HCT116 (cell line): Measurements from ENCODE around the gene PIN1. TPM values are rescaled to one million over a fixed set of nuclear protein-coding genes. Genes with fewer than 3 reads are reported as not detected.

Source experiments
- ATAC-seq: fragments of 200-7000 bp; cut with Tn5 transposase; 2 replicates; pipeline ENCODE4 v1.9.1; 2020; ENCODE audit warnings: mild to moderate bottlenecking, moderate library complexity
- BruUV-seq: library from RNA; stranded (reverse); fragments of 400-500 nt; replicated peaks from 2 replicates; lab custom pipeline; 2021; lab: Mats Ljungman, UMichigan
- CTCF ChIA-PET: fragments of 300-600 bp; sonication (Branson Sonifier 250); formaldehyde crosslinking; loops from one replicate; lab custom pipeline; 2021; ENCODE audit warnings: antibody characterized with exemption; lab: Charles Lee
- POLR2A ChIA-PET: fragments of 300-600, 350-600 bp; sonication (Branson Sonifier 250); formaldehyde crosslinking; loops from one replicate; lab custom pipeline; 2021; ENCODE audit warnings: antibody characterized with exemption; lab: Charles Lee
- RAD21 ChIA-PET, 2 experiments: fragments of 300-600 bp; sonication (Branson Sonifier 250); formaldehyde crosslinking; loops; one replicate each; lab custom pipeline; 2023; ENCODE audit warnings: low total read pairs in 2 of 2; ENCODE audit not compliant: uncharacterized antibody in 2 of 2, unreplicated experiment in 2 of 2, low non-redundant PET in 1 of 2; lab: Charles Lee
- DNase-seq: peaks from one replicate; pipeline ENCODE4 v3.0.0-alpha.2; 2010; ENCODE audit warnings: low read depth, low spot score
- H2AFZ ChIP-seq: fragments of 200-600 bp; shearing (Covaris generic), sonication (generic); 2 replicates; pipeline ENCODE4 v1.6.1; 2017; ENCODE audit warnings: low read depth, mixed run types, mixed read lengths, antibody characterized with exemption, low read length; ENCODE audit not compliant: poor library complexity, severe bottlenecking
- H3K27ac ChIP-seq: 2 replicates; pipeline ENCODE4 v1.5.1; 2012; ENCODE audit warnings: low read depth, low read length
- H3K27me3 ChIP-seq: fragments of 200-600 bp; sonication (generic); 2 replicates; pipeline ENCODE4 v1.6.1; 2016; ENCODE audit warnings: mixed run types, low read length, mixed read lengths; ENCODE audit not compliant: insufficient read depth
- H3K36me3 ChIP-seq, 2 experiments: fragments of 200-500 bp in 1 of 2; fragments of 200-600 bp in 1 of 2; sonication (Bioruptor generic) in 1 of 2; sonication (generic) in 1 of 2; 2 replicates each; pipeline versions ENCODE4 v1.5.1 to v1.6.1; 2014 to 2016; ENCODE audit warnings: low read length in 2 of 2, inconsistent platforms in 1 of 2, mixed read lengths in 1 of 2, mixed run types in 1 of 2; ENCODE audit not compliant: insufficient read depth in 2 of 2, control insufficient read depth in 1 of 2
- H3K4me1 ChIP-seq, 2 experiments: fragments of 200-600 bp in 1 of 2; sonication (generic) in 1 of 2; 2 replicates each; pipeline versions ENCODE4 v1.5.1 to v1.6.1; 2012 to 2017; ENCODE audit warnings: low read length in 2 of 2, inconsistent platforms in 1 of 2, mild to moderate bottlenecking in 1 of 2, mixed read lengths in 1 of 2, mixed run types in 1 of 2, moderate library complexity in 1 of 2; ENCODE audit not compliant: insufficient read depth in 2 of 2, control insufficient read depth in 1 of 2
- H3K4me2 ChIP-seq: fragments of 200-600 bp; sonication (generic); 2 replicates; pipeline ENCODE4 v1.6.1; 2017; ENCODE audit warnings: mixed run types, low read length, mixed read lengths
- H3K4me3 ChIP-seq, 2 experiments: fragments of 200-600 bp in 1 of 2; sonication (generic) in 1 of 2; replicated peaks in 1 of 2; 2 replicates each; pipeline ENCODE4 v1.5.1; 2011 to 2016; ENCODE audit warnings: low read length in 2 of 2, control low read depth in 1 of 2, low read depth in 1 of 2, mild to moderate bottlenecking in 1 of 2, mixed read lengths in 1 of 2, mixed run types in 1 of 2
- H3K79me2 ChIP-seq: fragments of 200-600 bp; sonication (generic); 2 replicates; pipeline ENCODE4 v1.6.1; 2017; ENCODE audit warnings: mild to moderate bottlenecking, mixed run types, low read length, moderate library complexity, mixed read lengths; ENCODE audit not compliant: insufficient read depth
- H3K9ac ChIP-seq: fragments of 200-600 bp; sonication (generic); 2 replicates; pipeline ENCODE4 v1.6.1; 2016; ENCODE audit warnings: low read length, mixed read lengths
- H3K9me2 ChIP-seq: fragments of 200-600 bp; sonication (generic), shearing (Covaris generic); 2 replicates; pipeline ENCODE4 v1.6.1; 2017; ENCODE audit warnings: mixed run types, mild to moderate bottlenecking, moderate library complexity; ENCODE audit not compliant: insufficient read depth
- H3K9me3 ChIP-seq, 2 experiments: fragments of 200-500 bp in 1 of 2; fragments of 200-600 bp in 1 of 2; sonication (Bioruptor generic) in 1 of 2; sonication (generic) in 1 of 2; 2 replicates each; pipeline ENCODE4 v1.6.1; 2014 to 2017; ENCODE audit warnings: low read length in 2 of 2, mixed read lengths in 2 of 2, inconsistent platforms in 1 of 2, low read depth in 1 of 2, mild to moderate bottlenecking in 1 of 2, mixed run types in 1 of 2, moderate library complexity in 1 of 2; ENCODE audit not compliant: control insufficient read depth in 1 of 2, insufficient read depth in 1 of 2
- H4K20me1 ChIP-seq: fragments of 200-600 bp; sonication (generic), shearing (Covaris generic); 2 replicates; pipeline ENCODE4 v1.6.1; 2017; ENCODE audit warnings: mixed run types, mild to moderate bottlenecking, moderate library complexity; ENCODE audit not compliant: insufficient read depth
- CBX3 ChIP-seq: IDR thresholded peaks from 2 replicates; pipeline ENCODE4 v1.6.1; 2012; ENCODE audit warnings: low read depth
- CEBPB ChIP-seq: IDR thresholded peaks from 2 replicates; pipeline ENCODE4 v1.6.1; 2012; ENCODE audit warnings: low read depth
- EGR1 ChIP-seq: IDR thresholded peaks from 2 replicates; pipeline ENCODE4 v1.6.1; 2012; ENCODE audit warnings: low read depth
- ELF1 ChIP-seq: IDR thresholded peaks from 2 replicates; pipeline ENCODE4 v1.6.1; 2012; ENCODE audit warnings: low read depth, borderline replicate concordance
- FOSL1 ChIP-seq: IDR thresholded peaks from 2 replicates; pipeline ENCODE4 v1.6.1; 2012; ENCODE audit warnings: low read depth
- MAX ChIP-seq: IDR thresholded peaks from 2 replicates; pipeline ENCODE4 v1.6.1; 2012
- REST ChIP-seq: IDR thresholded peaks from 2 replicates; pipeline ENCODE4 v1.6.1; 2012; ENCODE audit warnings: low read depth
- YY1 ChIP-seq: IDR thresholded peaks from 2 replicates; pipeline ENCODE4 v1.6.1; 2011; ENCODE audit warnings: low read length, low read depth, moderate library complexity, mild to moderate bottlenecking; ENCODE audit not compliant: insufficient replicate concordance; ENCODE audit errors: extremely low read depth
- ZBTB33 ChIP-seq: IDR thresholded peaks from 2 replicates; pipeline ENCODE4 v1.6.1; 2011; ENCODE audit warnings: mild to moderate bottlenecking, low read length, moderate library complexity; ENCODE audit not compliant: insufficient replicate concordance; ENCODE audit errors: extremely low read depth
- ZFX ChIP-seq: fragments of 450-650 bp; IDR thresholded peaks from 2 replicates; pipeline ENCODE4 v1.6.1; 2017
- intact Hi-C: fragments of 100-400 bp; cut with micrococcal nuclease; formaldehyde crosslinking; loops from 2 replicates; pipeline ENCODE4 v1.10.0; 2022
- total RNA-seq: library from RNA; stranded (reverse); gene quantifications from one replicate; pipeline ENCODE4 v1.2.1, GENCODE V29; 2021; ENCODE audit not compliant: unreplicated experiment

Gene PIN1
- total RNA-seq, 1 experiment from 2014 or later: 78.9 TPM

- intact Hi-C loops: no loop called here
- RAD21 ChIA-PET: no interaction called here
- H3K4me1 ChIP-seq: no peaks in the 10 kb centered on the region
- no TSS peak for BruUV-seq
- H3K79me2 ChIP-seq: 0 out of 2 replicates have a peak, but pooled peaks cover 9% of the 10 kb centered on the region
- no peak overlapping the region for H3K4me3 ChIP-seq
- H3K27me3 ChIP-seq: no peaks in the 10 kb centered on the region
- no peak overlapping the region for H3K27ac ChIP-seq
- no peak overlapping the region for H3K4me2 ChIP-seq
- ATAC-seq: no peak
- H4K20me1 ChIP-seq: no peaks in the 10 kb centered on the region
- peaks cover 0 to 12% of the 10 kb centered on the region in 2 experiments; a peak in 3 of 4 replicates for H3K36me3 ChIP-seq
- CTCF ChIA-PET: no interaction called here
- H3K9me2 ChIP-seq: no peaks in the 10 kb centered on the region
- TF ChIP-seq CBX3: no peak
- no peak for TF ChIP-seq ZFX
- TF ChIP-seq MAX: no peak
- no peak for TF ChIP-seq EGR1
- TF ChIP-seq CEBPB: no peak
- TF ChIP-seq YY1: no peak
- TF ChIP-seq REST: no peak
- no peak for TF ChIP-seq ZBTB33
- TF ChIP-seq ELF1: no peak
- no peak for TF ChIP-seq FOSL1
- no peak overlapping the region for H3K9ac ChIP-seq
- no peak for DNase-seq
- no peaks in the 10 kb centered on the region for H3K9me3 ChIP-seq
- POLR2A ChIA-PET: no interaction called here
- H2AFZ ChIP-seq: no peak overlapping the region
These were observed 26.0 kb upstream of the PIN1 start for GRCh38 chr19:9808855-9809824.
